ENCODE data around the gene SEPTIN2. TPM values are rescaled to one million over a fixed set of nuclear protein-coding genes. Genes with fewer than 3 reads are reported as not detected.
"Not testable (repeated sequence)": the region's sequence is repeated elsewhere in the genome, so short reads cannot be mapped to it uniquely, and the experiment has no call there.

SEPTIN2 gene
- total RNA-seq, 1 donor from 2014 or later, result 366 TPM

DNA sequence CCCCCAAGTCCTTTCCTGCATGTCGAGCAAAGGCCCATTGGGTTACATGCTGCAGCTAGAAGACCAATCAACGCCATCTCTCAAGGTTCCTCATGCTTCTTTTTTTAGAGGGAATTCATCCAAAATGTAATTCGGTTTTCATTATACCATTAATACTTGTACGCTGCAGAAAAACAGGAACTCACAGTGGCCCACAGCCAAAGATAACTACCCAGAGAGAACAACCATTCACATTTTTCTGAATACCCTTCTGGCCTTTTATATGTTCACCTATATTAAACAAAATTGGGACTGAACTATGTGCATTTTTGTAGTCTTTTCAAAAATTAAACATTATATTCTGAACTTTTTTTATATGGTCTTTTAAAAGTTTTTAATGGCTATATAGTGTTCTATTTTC is 66.1 kb downstream of the SEPTIN2 start:
- no peak for DNase-seq (ENCODE audit: low read depth)
- TF ChIP-seq, protein P1, sequence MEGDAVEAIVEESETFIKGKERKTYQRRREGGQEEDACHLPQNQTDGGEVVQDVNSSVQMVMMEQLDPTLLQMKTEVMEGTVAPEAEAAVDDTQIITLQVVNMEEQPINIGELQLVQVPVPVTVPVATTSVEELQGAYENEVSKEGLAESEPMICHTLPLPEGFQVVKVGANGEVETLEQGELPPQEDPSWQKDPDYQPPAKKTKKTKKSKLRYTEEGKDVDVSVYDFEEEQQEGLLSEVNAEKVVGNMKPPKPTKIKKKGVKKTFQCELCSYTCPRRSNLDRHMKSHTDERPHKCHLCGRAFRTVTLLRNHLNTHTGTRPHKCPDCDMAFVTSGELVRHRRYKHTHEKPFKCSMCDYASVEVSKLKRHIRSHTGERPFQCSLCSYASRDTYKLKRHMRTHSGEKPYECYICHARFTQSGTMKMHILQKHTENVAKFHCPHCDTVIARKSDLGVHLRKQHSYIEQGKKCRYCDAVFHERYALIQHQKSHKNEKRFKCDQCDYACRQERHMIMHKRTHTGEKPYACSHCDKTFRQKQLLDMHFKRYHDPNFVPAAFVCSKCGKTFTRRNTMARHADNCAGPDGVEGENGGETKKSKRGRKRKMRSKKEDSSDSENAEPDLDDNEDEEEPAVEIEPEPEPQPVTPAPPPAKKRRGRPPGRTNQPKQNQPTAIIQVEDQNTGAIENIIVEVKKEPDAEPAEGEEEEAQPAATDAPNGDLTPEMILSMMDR (conservative IDR thresholded peaks at IDR 0.05; ENCODE audit: low read depth, low read length), result no peak
- H3K4me3 ChIP-seq (ENCODE audit: low read depth, low read length), result no peak overlapping the region

DNA sequence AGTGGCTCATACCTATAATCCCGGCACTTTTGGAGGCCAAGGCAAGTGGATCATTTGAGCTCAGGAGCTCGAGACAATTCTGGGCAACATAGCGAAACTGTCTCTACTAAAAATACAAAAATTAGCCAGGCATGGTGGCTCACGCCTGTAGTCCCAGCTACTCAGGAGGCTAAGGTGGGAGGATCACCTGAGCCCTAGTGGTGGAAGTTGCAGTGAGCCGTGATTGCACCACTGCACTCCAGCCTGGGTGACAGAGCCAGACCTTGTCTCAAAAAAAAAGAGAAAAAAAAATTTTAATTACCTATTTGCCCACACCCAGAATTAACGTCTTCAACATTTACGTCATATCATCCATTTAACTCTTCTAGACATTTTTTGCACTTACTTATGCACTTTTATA is 69.7 kb downstream of the SEPTIN2 start:
- DNase-seq (ENCODE audit: low read depth); H3K4me3 ChIP-seq (ENCODE audit: low read depth, low read length): not testable (repeated sequence)

DNA sequence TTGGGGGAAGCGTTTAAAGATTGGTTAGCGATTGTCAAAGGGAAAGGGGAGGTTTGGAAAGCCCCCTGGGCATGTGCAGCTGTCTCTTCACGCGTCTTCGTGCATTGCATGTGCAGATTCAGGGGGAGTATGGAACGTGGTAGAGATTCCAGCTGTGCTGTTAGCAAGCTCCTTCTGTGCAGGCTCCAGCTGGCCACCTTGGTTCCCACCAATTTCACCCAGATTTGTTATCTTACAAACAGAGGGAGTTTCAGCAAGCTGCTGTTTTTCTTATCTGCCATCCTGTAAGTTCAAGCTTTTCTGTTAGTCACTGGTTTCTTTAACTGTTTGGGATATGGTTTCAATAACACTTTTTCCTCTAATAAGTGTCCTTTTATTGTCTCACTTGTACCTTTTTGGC is 70.8 kb downstream of the SEPTIN2 start:
- DNase-seq (ENCODE audit: low read depth), result no peak
- TF ChIP-seq, protein P1 (conservative IDR thresholded peaks at IDR 0.05; ENCODE audit: low read depth, low read length), result no peak
- no peak overlapping the region for H3K4me3 ChIP-seq (ENCODE audit: low read depth, low read length)

DNA sequence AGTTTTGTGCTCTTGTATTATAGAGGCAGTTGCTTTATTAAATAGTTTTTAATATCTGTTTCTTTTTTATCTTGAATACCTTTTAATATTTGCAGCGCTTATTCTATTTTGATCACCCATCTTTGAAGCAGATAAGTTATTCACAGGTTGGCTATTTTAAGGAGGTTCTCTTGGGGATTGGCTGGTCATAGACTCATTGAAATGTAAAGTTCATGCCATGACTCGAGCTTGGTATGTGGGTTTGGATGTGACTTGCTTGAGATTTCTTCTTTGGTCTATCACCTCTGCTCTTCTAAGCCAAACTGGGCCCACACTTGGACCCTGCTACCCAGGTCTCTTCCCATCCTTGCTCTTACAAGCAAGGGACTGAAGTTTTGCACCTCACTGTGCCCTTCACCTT is 74.0 kb downstream of the SEPTIN2 start:
- H3K4me3 ChIP-seq (ENCODE audit: low read depth, low read length), result no peak overlapping the region
- TF ChIP-seq, protein P1 (conservative IDR thresholded peaks at IDR 0.05; ENCODE audit: low read depth, low read length), result no peak
- DNase-seq (ENCODE audit: low read depth), result no peak

DNA sequence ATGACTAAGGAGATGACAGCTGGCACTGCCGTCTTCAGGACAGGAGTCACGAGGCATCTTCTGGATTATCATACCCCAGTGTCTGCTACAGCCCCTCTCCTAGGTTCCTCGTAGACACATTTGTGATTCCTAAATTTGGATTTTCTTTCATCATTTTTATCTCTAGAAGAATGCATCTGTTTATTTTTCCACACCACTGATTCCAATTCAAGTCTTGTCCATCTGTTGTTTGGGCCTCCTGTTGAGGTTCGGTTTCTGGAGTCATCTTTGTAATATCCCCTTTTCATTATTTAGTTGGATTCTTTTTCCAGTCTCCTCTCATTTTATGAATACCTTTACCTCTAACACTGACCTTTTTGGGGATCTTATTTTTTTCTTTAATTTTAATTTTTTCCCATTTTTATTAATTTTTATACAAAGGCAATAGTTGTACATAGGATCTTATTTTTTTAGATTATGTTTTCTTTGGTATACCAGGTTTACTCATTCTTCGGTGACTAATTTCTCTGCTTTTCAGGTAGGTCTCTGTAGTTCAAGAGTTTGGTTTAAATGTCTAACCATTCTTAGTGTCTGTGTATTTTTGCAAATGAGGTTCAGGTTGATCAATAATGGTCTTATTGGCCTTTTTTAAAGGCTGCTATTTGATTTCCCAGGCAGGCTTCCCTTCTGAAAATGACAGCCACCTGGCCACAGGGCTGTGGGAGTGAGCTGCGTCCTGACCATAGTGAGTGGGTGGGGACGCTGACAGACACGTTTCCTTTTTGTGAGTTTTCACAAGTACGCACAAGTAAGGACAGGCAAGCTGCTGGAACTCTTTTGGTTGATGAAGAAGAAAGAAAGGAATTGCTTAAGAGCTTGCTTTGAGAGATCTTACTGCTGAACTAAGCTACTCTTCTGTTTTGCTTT is 74.8 kb downstream of the SEPTIN2 start:
- no peak for DNase-seq (ENCODE audit: low read depth)
- H3K4me3 ChIP-seq (ENCODE audit: low read depth, low read length), result no peak overlapping the region
- TF ChIP-seq, protein P1 (conservative IDR thresholded peaks at IDR 0.05; ENCODE audit: low read depth, low read length), result no peak

DNA sequence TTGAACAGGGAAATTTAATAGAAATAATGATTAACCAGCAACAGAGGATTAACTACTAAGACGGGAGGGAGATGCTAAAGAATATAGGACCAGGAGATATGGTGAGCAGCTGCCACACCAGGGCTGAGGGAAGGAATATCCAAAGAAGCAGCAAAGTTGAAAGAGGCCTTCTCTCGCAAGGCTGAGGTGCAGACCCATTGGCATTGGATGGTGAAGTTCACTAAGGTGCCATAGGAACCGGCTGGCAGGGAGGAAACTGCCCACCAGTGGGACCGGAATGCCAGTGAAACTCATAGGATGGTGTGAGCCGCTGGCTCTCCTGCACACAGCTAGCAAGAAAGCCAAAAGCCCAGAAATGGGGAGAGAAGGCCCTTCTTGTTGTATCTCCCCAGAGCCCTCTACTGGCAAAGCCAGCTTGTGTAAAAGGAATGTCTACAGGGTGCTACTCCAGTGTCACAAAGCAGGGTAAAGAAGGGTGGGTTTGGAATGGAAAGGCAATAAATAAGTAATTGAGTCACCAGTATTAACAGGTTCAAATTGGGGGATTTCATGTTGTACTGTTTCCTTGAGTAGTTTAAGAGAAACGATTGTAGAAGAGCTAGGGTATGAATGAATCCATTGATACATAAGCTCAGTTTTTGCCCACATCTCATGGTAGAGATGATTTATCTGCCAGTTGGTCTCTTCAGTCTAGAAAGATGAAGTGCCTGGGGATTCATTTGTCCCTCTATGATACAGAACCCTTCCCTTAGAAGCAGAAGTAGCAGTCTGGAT is 76.4 kb downstream of the SEPTIN2 start:
- no peak for DNase-seq (ENCODE audit: low read depth)
- TF ChIP-seq, protein P1 (conservative IDR thresholded peaks at IDR 0.05; ENCODE audit: low read depth, low read length), result peak; percentile 73
- H3K4me3 ChIP-seq (ENCODE audit: low read depth, low read length), result no peak overlapping the region

- not testable (repeated sequence) for H3K4me3 ChIP-seq (ENCODE audit: low read depth, low read length); DNase-seq (ENCODE audit: low read depth)
These were observed 77.0 kb downstream of the SEPTIN2 start for GRCh38 chr2:241392753-241393152.

All from epithelial cell of proximal tubule (primary cell).